ENCODE measurements around the gene FBXO21. TPM values are rescaled to one million over a fixed set of nuclear protein-coding genes. Genes with fewer than 3 reads are reported as not detected.

FBXO21 gene
- total and polyA plus RNA-seq, 7 experiments from 2014 or later: 30.4 to 62.9 (median 51.4) TPM

DNA sequence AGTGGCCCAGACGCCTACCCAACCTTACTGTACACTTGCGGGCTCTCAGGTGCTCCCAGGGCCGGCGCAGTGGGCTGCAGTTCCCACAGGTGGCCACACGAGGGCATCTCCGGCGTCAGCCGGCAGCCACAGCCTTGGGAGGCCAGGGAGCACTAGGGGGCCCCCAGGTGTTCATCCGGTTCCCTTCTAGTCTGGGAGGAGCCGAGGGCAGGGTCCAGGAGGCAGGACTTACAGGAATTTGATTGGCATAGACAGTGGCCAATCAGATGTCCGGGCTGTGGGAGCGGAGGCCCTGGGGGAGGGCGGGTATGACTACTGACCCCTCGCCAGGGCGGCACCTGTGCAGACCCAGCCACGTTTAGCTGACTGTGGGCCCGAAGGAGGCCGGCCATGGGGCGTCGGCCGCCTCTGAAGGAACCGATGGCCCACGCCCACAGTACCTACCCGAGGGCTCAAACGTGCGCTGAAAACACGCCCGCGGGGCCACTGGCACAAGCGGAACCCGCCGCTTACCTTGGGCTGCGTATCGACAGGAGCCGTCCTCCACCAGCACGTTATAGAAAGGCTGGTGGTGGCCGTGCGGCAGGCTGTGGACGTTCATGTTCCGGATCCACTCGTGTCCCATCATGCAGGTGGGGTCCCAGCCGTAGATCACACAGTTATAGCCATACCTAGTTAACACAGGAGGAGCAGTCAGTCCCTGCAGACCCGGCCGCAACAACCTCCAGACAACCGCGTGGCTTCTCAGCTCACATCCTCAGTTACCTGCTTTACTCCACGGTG is 34.8 kb downstream of the FBXO21 start:
- Histone ChIP-seq H3K4me1 (ENCODE audit: control insufficient read depth in 2 of 2, insufficient read depth in 2 of 2, low read length in 2 of 2) (peaks cover 0 to 4% of the 10 kb centered on the region in 2 donors), H3K9me3 (ENCODE audit: control insufficient read depth in 2 of 3, low read length in 3 of 3) (no peaks in the 10 kb centered on the region), H3K36me3 (ENCODE audit: control insufficient read depth in 2 of 3, insufficient read depth in 3 of 3, low read length in 3 of 3) (peaks cover 21 to 84% (median 37%) of the 10 kb centered on the region in 3 experiments), H3K4me3 (ENCODE audit: low read length) (no peak overlapping the region), H3K27me3 (ENCODE audit: control insufficient read depth in 2 of 2, insufficient read depth in 2 of 2, low read length in 2 of 2) (no peaks in the 10 kb centered on the region), H3K27ac (ENCODE audit: low read depth, low read length) (no peak overlapping the region)
- peak; percentile 87 for ATAC-seq
- ChIA-PET CTCF (no interaction called here), POLR2A (no interaction called here)
- Mint-ChIP-seq H3K9me3 (peaks cover 0 to 2% (median 0%) of the 10 kb centered on the region in 11 donors), H3K36me3 (peaks cover 28 to 67% (median 39%) of the 10 kb centered on the region in 5 donors), H3K27ac (peak overlapping the region in 1 of 9 donors; percentile 59), H3K4me1 (peaks cover 2 to 26% (median 10%) of the 10 kb centered on the region in 7 donors), H3K4me3 (no peak overlapping the region), H3K27me3 (peaks cover 0 to 2% (median 0%) of the 10 kb centered on the region in 5 donors)
- intact Hi-C loops (cut with micrococcal nuclease): loop anchor here (1.0 kb wide), 1 partner anchor 35 kb away; the partner anchor contains the start of gene FBXO21 (in 2 of the 2)
- DNase-seq: peak; percentile 49 to 75 (median 67)

DNA sequence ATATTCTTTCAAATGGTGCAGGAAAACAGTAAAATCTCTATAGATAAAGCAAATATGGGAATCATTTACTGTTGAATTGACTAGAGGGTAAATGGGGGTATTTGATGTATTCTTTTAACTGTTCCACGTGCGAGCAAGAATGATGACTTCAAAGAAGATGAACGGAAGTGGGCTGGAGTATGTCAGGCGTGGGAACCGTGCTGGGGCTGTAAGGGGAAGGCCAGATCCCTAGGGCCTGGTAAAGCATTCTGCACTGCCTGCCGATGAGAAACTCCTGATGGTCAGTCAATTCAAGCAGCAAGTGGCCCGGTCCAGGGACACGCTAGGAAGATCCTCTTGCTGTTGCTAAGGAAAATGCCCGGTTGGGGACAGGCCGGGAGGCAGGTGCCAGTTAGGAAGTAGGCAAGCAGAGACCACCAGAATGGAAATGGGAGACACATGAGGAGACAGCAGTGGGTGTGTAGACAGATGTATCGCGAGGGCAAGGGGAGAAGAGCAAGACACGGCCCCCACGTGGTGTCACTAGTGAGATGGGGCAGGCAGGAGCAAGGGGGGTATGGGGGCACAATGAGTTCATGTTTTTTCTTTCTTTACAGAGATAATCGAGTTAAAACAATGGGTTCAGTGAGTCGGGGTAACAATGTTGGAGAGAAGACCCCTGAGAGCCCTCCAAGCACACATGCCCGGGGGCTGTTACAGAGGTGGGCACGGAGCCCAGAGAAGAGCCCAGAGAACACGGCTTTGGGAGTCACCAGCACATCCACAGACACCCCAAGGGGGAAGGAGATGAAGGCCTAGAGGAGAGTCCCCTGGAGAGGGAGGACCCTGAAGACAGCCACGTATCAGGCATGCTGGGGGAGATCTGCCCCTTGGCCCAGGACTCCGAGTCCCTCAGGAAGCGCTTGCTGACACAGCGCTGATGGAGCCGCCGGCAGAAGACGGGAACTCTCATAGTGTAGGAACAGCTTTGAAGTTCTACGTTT is 37.2 kb downstream of the FBXO21 start:
- ChIA-PET CTCF (interaction anchor here (1.0 kb wide), 1 partner anchor 19 kb away, joined by 3 read pairs; no protein-coding TSS in a partner anchor), POLR2A (no interaction called here)
- no peak overlapping the region for H3K27ac ChIP-seq (ENCODE audit: low read depth, low read length)
- DNase-seq (peak in 2 of 9 donors; percentile 7 to 10), ATAC-seq (no peak)
- Mint-ChIP-seq H3K4me1 (peaks cover 2 to 42% (median 10%) of the 10 kb centered on the region in 7 donors), H3K36me3 (peaks cover 29 to 64% (median 31%) of the 10 kb centered on the region in 5 donors), H3K9me3 (peaks cover 0 to 2% (median 0%) of the 10 kb centered on the region in 11 donors), H3K4me3 (peak overlapping the region in 3 of 10 donors; percentile 8 to 36 (median 24)), H3K27ac (peak overlapping the region in 5 of 9 donors; percentile 5 to 61 (median 28)), H3K27me3 (peaks cover 0 to 2% (median 0%) of the 10 kb centered on the region in 5 donors)
- peaks cover 13 to 82% (median 36%) of the 10 kb centered on the region in 3 experiments for H3K36me3 ChIP-seq (ENCODE audit: control insufficient read depth in 2 of 3, insufficient read depth in 3 of 3, low read length in 3 of 3)
- no peak overlapping the region for H3K4me3 ChIP-seq (ENCODE audit: low read length)
- no peaks in the 10 kb centered on the region for H3K9me3 ChIP-seq (ENCODE audit: control insufficient read depth in 2 of 3, low read length in 3 of 3)
- H3K4me1 ChIP-seq (ENCODE audit: control insufficient read depth in 2 of 2, insufficient read depth in 2 of 2, low read length in 2 of 2): peaks cover 0 to 4% of the 10 kb centered on the region in 2 donors
- H3K27me3 ChIP-seq (ENCODE audit: control insufficient read depth in 2 of 2, insufficient read depth in 2 of 2, low read length in 2 of 2): no peaks in the 10 kb centered on the region
- intact Hi-C loops (cut with micrococcal nuclease): no loop called here

DNA sequence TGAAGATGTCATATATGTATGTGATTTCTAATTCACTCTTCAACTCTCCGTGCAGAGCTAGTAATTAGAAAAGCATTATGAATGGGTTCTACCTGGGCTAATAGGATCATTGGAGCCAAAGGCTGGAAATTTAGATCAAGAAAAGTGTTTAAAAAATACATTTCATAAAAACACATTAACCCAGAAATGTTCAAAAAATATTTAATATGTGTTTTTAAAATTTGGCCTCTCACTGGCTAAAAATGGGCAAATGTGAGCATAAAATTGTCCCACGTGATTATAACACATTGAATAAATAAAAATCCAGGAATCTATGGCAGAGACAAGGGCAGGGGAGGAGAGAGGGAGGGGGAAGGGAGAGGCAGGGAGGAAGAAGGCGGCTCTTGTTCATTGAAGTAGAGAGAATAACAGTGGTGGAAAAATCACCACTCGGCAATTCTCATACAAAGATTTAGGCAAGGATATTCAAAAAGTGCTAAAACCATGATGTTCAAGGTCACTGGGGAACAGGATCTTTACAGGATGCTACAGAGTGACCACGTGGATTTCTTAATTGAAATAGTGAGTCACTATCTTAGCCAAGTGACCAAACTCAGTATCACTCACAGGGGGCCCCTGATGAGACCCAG is 38.8 kb downstream of the FBXO21 start:
- Mint-ChIP-seq H3K9me3 (peaks cover 0 to 2% (median 0%) of the 10 kb centered on the region in 11 donors), H3K4me1 (peaks cover 2 to 45% (median 10%) of the 10 kb centered on the region in 7 donors), H3K27me3 (peaks cover 0 to 2% (median 0%) of the 10 kb centered on the region in 5 donors), H3K4me3 (no peak overlapping the region), H3K27ac (peak overlapping the region in 2 of 9 donors; percentile 37 to 46), H3K36me3 (peaks cover 17 to 54% (median 26%) of the 10 kb centered on the region in 5 donors)
- H3K27ac ChIP-seq (ENCODE audit: low read depth, low read length): no peak overlapping the region
- DNase-seq (no peak), ATAC-seq (no peak)
- no peaks in the 10 kb centered on the region for H3K27me3 ChIP-seq (ENCODE audit: control insufficient read depth in 2 of 2, insufficient read depth in 2 of 2, low read length in 2 of 2)
- CTCF ChIA-PET: no interaction called here
- H3K4me1 ChIP-seq (ENCODE audit: control insufficient read depth in 2 of 2, insufficient read depth in 2 of 2, low read length in 2 of 2): peaks cover 0 to 4% of the 10 kb centered on the region in 2 donors
- H3K36me3 ChIP-seq (ENCODE audit: control insufficient read depth in 2 of 3, insufficient read depth in 3 of 3, low read length in 3 of 3): peaks cover 11 to 77% (median 32%) of the 10 kb centered on the region in 3 experiments
- intact Hi-C loops (cut with micrococcal nuclease): no loop called here
- no peaks in the 10 kb centered on the region for H3K9me3 ChIP-seq (ENCODE audit: control insufficient read depth in 2 of 3, low read length in 3 of 3)
- POLR2A ChIA-PET: no interaction called here
- H3K4me3 ChIP-seq (ENCODE audit: low read length): no peak overlapping the region

DNA sequence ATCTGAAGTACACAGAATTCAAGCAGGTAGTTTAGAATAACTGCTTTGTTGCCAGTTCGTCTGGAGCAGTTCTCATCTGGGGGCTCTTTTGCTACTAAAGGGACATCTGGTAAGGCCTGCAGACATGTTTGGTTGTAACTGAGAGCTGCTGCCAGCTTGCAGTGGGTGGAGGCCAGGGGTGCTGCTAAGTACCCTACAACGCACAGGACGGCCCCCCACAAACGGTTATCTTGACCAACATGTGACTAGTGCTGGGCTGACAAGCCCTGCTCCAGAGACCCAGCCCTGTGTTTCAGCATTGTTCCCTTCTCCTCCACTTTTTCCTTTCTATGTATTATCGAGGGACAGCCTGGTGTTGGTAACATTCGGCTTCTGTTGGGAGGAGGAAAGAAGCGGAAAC is 40.8 kb downstream of the FBXO21 start:
- H3K27me3 Mint-ChIP-seq: peaks cover 0 to 2% (median 0%) of the 10 kb centered on the region in 5 donors
- no peaks in the 10 kb centered on the region for H3K27me3 ChIP-seq (ENCODE audit: control insufficient read depth in 2 of 2, insufficient read depth in 2 of 2, low read length in 2 of 2)
- H3K4me1 Mint-ChIP-seq: peaks cover 4 to 43% (median 10%) of the 10 kb centered on the region in 7 donors
- no peaks in the 10 kb centered on the region for H3K9me3 ChIP-seq (ENCODE audit: control insufficient read depth in 2 of 3, low read length in 3 of 3)
- peaks cover 7 to 75% (median 23%) of the 10 kb centered on the region in 3 experiments for H3K36me3 ChIP-seq (ENCODE audit: control insufficient read depth in 2 of 3, insufficient read depth in 3 of 3, low read length in 3 of 3)
- H3K4me3 Mint-ChIP-seq: no peak overlapping the region
- ATAC-seq (no peak), DNase-seq (no peak)
- no peak overlapping the region for H3K27ac ChIP-seq (ENCODE audit: low read depth, low read length)
- intact Hi-C loops (cut with micrococcal nuclease): no loop called here
- peaks cover 0 to 4% of the 10 kb centered on the region in 2 donors for H3K4me1 ChIP-seq (ENCODE audit: control insufficient read depth in 2 of 2, insufficient read depth in 2 of 2, low read length in 2 of 2)
- H3K9me3 Mint-ChIP-seq: peaks cover 0 to 2% (median 0%) of the 10 kb centered on the region in 11 donors
- no peak overlapping the region for H3K4me3 ChIP-seq (ENCODE audit: low read length)
- peak overlapping the region in 2 of 9 donors; percentile 15 to 80 for H3K27ac Mint-ChIP-seq
- POLR2A ChIA-PET: no interaction called here
- CTCF ChIA-PET: interaction anchor here (0.6 kb wide), 1 partner anchor 369 kb away, joined by 5 read pairs; no protein-coding TSS in a partner anchor
- H3K36me3 Mint-ChIP-seq: peaks cover 11 to 49% (median 28%) of the 10 kb centered on the region in 5 donors

- peaks cover 0 to 2% (median 0%) of the 10 kb centered on the region in 11 donors for H3K9me3 Mint-ChIP-seq
- Histone ChIP-seq H3K27ac (ENCODE audit: low read depth, low read length) (no peak overlapping the region), H3K4me1 (ENCODE audit: control insufficient read depth in 2 of 2, insufficient read depth in 2 of 2, low read length in 2 of 2) (peaks cover 0 to 4% of the 10 kb centered on the region in 2 donors), H3K27me3 (ENCODE audit: control insufficient read depth in 2 of 2, insufficient read depth in 2 of 2, low read length in 2 of 2) (no peaks in the 10 kb centered on the region), H3K9me3 (ENCODE audit: control insufficient read depth in 2 of 3, low read length in 3 of 3) (no peaks in the 10 kb centered on the region), H3K4me3 (ENCODE audit: low read length) (no peak overlapping the region), H3K36me3 (ENCODE audit: control insufficient read depth in 2 of 3, insufficient read depth in 3 of 3, low read length in 3 of 3) (peaks cover 0 to 74% (median 17%) of the 10 kb centered on the region in 3 experiments)
- ChIA-PET POLR2A (no interaction called here), CTCF (no interaction called here)
- DNase-seq: peak in 1 of 9 donors; percentile 34
- no peak for ATAC-seq
- peaks cover 0 to 2% (median 0%) of the 10 kb centered on the region in 5 donors for H3K27me3 Mint-ChIP-seq
- peaks cover 11 to 47% (median 28%) of the 10 kb centered on the region in 5 donors for H3K36me3 Mint-ChIP-seq
- no peak overlapping the region for H3K4me3 Mint-ChIP-seq
- H3K27ac Mint-ChIP-seq: peak overlapping the region in 1 of 9 donors; percentile 80
- H3K4me1 Mint-ChIP-seq: peaks cover 4 to 43% (median 10%) of the 10 kb centered on the region in 7 donors
- intact Hi-C loops (cut with micrococcal nuclease): no loop called here
Measured at GRCh38 chr12:117148642-117149041, 41.6 kb downstream of the FBXO21 start.

GRCh38 chr12:117147639-117148038 is 42.6 kb downstream of the FBXO21 start:
- intact Hi-C loops (cut with micrococcal nuclease): no loop called here
- no peaks in the 10 kb centered on the region for H3K9me3 ChIP-seq (ENCODE audit: control insufficient read depth in 2 of 3, low read length in 3 of 3)
- H3K4me1 ChIP-seq (ENCODE audit: control insufficient read depth in 2 of 2, insufficient read depth in 2 of 2, low read length in 2 of 2): no peaks in the 10 kb centered on the region
- CTCF ChIA-PET: no interaction called here
- no peak overlapping the region for H3K27ac ChIP-seq (ENCODE audit: low read depth, low read length)
- peaks cover 0 to 2% (median 0%) of the 10 kb centered on the region in 11 donors for H3K9me3 Mint-ChIP-seq
- H3K4me3 Mint-ChIP-seq: no peak overlapping the region
- H3K36me3 ChIP-seq (ENCODE audit: control insufficient read depth in 2 of 3, insufficient read depth in 3 of 3, low read length in 3 of 3): peaks cover 0 to 64% (median 17%) of the 10 kb centered on the region in 3 experiments
- peaks cover 0 to 2% (median 0%) of the 10 kb centered on the region in 5 donors for H3K27me3 Mint-ChIP-seq
- H3K4me3 ChIP-seq (ENCODE audit: low read length): no peak overlapping the region
- no peaks in the 10 kb centered on the region for H3K27me3 ChIP-seq (ENCODE audit: control insufficient read depth in 2 of 2, insufficient read depth in 2 of 2, low read length in 2 of 2)
- POLR2A ChIA-PET: no interaction called here
- DNase-seq (no peak), ATAC-seq (no peak)
- H3K4me1 Mint-ChIP-seq: peaks cover 0 to 35% (median 4%) of the 10 kb centered on the region in 7 donors
- peak overlapping the region in 2 of 9 donors; percentile 31 to 46 for H3K27ac Mint-ChIP-seq
- H3K36me3 Mint-ChIP-seq: peaks cover 5 to 42% (median 22%) of the 10 kb centered on the region in 5 donors
